SHP77 treated with DMSO at 0.1 percent for 48 hours (cell line): ENCODE measurements around the gene PRIMA1.
"Not testable (repeated sequence)": the region's sequence is repeated elsewhere in the genome, so short reads cannot be mapped to it uniquely, and the experiment has no call there.

Experiments
- DNase-seq: peaks from one replicate; lab custom pipeline; 2025; lab: John Stamatoyannopoulos, UW

The PRIMA1 gene, protein sequence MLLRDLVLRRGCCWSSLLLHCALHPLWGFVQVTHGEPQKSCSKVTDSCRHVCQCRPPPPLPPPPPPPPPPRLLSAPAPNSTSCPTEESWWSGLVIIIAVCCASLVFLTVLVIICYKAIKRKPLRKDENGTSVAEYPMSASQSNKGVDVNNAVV

DNA sequence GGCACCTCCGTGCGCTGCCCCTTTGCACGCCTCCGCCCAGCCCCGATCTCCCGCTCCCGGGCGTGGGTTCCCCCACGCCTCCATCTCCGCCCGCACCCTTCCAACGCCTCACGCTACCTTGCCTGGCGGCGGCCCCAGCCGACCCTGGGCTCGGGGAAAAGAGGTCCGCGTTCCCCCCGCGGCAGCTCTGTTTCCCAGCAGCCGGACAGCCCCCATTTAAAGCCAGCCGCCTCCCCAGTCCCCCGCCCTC lies at the start of gene PRIMA1:
TSS of gene PRIMA1 (minus strand) at position 193 of the 250 bp plus-strand sequence. CDS start 767 bp downstream, outside the sequence.
- DNase-seq: no peak

- no peak for DNase-seq
Observed at GRCh38 chr14:93834699-93835371, 46.5 kb upstream of the PRIMA1 start.

DNA sequence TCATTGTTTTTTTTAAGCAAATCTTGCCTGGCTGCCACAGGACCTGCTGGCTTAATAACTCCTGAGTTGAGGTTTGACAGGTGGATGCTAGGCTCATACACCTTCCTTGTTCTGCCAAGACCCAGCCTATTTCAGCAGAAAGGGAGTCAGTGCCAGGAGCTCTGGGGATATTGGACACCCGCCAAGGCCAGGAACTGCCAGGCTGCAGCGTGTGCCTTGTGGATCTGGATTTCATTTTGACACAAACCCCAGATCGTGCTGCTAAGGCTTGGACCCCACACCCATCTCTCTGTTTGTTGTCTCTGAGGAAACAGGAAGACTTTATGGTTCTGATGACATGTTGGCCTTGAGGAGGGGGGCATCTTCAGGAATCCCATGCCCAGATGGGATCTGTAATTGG lies 44.4 kb upstream of the PRIMA1 start:
- no peak for DNase-seq

DNA sequence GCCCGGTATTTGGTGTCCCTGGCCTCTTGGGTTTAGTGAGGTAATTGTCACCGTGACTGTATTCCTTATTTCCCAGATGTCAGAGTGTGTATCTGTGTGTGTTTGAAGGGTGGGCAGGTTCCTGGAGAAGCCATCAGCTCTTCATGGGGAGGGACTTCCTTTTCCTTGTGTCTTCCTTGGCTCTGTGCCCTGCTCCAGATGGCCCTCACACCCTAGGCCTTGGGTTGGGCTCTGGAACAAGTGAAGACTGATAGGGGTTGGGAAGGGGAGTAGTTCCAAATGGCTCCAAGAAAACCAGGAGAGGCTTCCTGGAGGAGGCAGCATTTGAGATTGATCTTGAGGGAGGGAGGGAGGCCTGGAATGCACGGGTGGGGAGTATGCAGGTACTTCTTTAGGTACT lies 43.8 kb upstream of the PRIMA1 start:
- DNase-seq: no peak

- DNase-seq: no peak
Observed at GRCh38 chr14:93830753-93831461, 42.6 kb upstream of the PRIMA1 start.

DNA sequence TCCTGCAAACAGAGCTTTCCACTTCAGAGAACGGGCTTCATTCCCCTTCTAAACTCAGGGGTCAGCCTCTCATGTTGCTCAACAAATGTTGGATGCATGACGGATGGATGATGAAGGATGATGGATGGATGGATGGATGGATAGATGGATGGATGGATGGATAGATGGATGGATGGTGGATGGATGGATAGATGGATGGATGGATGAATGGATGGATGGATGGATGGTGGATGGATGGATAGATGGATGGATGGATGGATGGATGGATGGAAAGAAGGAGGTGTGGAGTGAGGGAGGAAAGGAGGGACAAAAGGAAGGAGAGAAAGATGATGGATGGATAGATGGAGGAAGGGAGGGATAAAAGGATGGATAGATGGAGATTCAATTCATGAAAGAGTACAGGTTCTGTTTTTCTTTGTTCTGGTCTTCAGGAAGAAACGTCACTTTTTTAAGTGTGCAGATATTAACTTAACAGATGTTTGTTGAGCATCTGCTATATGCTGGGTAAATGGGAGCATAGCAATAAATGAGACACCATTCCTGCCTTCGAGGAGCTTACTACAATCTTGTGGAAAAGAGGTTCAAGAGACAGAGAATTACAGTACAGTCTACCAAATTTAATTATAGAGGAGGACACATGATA lies 41.7 kb upstream of the PRIMA1 start:
- DNase-seq: no peak

DNA sequence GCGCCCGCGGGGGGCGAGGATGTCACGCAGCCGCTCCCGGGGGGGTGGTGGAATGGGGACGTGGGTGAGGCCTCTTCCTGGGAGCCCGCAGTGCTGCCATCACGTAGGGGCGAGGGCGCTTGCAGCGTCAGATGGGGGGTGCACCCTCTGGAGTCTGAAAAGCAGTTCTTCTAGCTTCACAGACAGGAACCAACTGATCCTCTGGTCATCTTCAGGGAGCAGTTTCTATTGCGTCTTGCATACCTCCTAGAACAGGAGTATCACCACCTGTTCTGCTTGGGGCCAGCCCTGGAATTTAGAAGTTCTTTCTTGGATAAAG lies 36.9 kb upstream of the PRIMA1 start:
- DNase-seq: no peak

GRCh38 chr14:93824518-93825234 lies 36.4 kb upstream of the PRIMA1 start:
- no peak for DNase-seq

- no peak for DNase-seq
Observed at GRCh38 chr14:93824076-93824475, 35.8 kb upstream of the PRIMA1 start.

GRCh38 chr14:93821051-93821450 lies 32.8 kb upstream of the PRIMA1 start:
- no peak for DNase-seq

- no peak for DNase-seq
Observed at GRCh38 chr14:93818857-93819256, 30.6 kb upstream of the PRIMA1 start.

GRCh38 chr14:93811676-93812075 lies 23.4 kb upstream of the PRIMA1 start:
- DNase-seq: no peak

DNA sequence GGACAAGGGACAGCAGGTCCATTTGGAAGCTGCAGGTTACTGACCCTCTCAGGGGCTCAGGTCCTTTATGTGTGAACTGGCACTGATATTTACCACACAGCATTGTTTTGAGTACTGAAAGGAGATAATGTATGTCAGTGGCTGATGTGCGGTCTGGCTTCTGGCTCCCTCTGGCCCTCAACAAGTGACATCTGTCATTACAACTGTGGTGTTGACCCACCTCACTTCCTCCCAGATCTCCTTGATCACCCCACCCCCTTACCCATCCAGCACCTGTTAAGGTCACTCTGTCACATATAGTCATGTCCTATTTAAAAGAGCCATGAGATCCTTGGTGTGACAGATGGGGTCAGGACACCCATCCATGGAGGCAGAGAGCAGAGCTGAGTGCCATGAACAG lies 22.7 kb upstream of the PRIMA1 start:
- DNase-seq: no peak

DNA sequence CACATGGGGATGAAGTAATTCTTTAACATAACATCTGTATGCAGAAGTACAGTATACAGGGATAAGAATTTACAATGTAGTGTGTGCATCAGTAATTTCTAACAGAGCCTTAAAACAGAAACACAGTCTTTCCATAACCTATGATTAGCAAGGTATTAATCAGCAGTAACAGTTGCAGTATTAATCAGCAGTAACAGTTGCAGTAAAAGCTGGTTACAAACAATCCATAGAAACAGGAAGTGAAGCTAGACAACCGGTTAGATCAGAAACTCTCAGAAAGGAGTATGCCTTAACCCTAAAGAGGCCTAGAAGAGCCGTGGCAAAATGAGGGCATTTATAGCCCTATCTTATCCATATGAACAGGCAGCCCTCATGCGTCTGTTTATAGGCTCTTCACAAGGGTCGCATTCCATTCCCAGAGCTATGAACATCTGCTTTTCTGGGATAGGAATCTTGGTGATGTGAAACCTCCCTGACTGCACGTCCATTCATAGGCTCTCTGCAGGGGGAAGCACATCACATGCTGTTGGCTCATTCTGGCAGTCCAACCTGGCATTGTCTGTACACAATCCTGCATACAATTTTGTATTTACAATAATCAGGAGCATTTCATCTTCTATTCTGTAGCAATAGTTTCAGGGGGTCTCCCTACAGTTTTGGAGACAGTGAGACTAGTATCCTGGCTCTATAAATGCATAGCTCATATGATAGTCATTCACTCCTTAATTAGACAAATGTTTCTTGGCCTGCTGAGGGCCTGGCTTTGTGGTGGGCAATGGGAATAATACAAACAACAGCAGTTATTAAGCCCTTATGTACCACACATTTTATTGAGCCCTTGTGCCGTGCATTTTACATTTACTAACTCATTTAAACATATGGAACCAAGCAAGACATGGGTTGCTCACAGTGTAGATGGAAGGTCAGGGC lies 21.5 kb upstream of the PRIMA1 start:
- DNase-seq: not testable (repeated sequence)

- no peak for DNase-seq
Observed at GRCh38 chr14:93804654-93805053, 16.4 kb upstream of the PRIMA1 start.

DNA sequence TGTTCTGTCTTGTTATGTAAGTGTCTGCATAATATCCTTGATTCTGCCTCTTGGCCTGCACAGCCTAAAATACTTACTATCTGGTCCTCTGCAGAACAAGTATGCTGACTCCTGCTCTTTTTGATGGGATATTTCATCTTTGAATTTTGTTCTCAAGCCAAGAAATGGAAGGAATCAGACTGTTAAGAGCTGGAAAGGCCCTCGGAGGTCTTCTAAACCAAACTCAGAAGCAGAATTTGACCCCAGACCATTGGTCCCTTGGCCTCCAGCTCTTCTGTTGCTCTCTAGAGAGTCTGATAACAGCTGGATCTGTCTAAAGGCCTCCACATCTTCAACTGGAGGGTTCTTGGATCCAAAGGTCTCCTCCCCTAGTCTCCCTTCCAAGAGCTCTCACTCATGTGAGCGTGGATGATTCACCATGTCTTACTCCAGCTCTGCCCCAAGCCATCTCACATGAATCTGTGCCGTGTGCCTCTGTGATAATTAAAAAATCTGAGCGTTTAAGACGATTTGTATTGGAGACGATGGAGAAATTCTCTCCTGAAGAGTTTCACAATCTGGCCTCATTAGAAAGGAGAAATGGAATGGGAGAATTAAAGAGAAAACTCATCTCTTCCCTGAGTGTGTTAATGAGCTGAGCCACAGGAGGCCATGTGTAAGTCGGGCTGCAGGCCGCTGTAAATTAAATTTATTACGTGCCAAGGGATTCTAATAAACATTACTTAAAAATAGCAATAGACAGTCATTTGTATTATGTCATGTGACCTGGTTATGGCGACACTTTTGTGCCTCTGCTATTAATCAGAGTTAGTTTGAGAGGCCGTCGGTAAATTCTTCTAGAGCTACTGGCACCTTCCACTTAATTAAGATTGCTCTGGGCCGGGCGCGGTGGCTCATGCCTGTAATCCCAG lies 15.4 kb upstream of the PRIMA1 start:
- DNase-seq: no peak

- DNase-seq: no peak
Observed at GRCh38 chr14:93799989-93800921, 12.0 kb upstream of the PRIMA1 start.

GRCh38 chr14:93799617-93799988 lies 11.3 kb upstream of the PRIMA1 start:
- DNase-seq: no peak

DNA sequence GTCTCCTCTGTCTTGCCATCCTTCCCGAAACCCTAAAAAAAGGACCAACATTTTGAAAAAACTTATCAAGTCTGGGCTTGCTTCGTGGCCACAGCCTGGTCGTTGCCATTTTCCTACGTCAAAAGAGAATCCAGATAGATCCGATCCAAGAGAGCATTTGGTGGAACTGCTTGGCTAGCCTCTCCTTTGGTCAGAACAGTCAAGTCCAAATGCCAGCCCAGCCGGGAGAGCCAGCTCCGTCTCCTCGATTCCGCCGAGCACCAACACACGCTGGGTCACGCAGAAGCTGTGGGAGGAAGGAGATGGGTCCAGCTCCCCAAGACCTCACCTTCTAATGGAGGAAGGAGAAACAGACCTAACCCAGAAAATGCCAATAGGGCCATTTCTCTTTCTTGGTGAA lies 9.3 kb upstream of the PRIMA1 start:
- DNase-seq: no peak
